ENCODE results near the gene SGPP2.
"Not testable (repeated sequence)": the region's sequence is repeated elsewhere in the genome, so short reads cannot be mapped to it uniquely, and the experiment has no call there.

Gene SGPP2

GRCh38 chr2:222424276-222424728, at the start of gene SGPP2:
TSS of gene SGPP2 (plus strand) at chr2:222424543. CDS start at chr2:222424603, 60 bp downstream.
- Histone ChIP-seq H3K9me3 (ENCODE audit: control insufficient read depth, insufficient read depth, low read length) (no peaks in the 10 kb centered on the region), H3K36me3 (ENCODE audit: insufficient read depth, low read length) (no peaks in the 10 kb centered on the region), H3K4me1 (ENCODE audit: insufficient read depth, low read length) (no peaks in the 10 kb centered on the region), H3K9ac (ENCODE audit: low read depth, low read length) (peak within 1 kb of the TSS; percentile 43; the same call in 1 of the 2 replicates)

- no peaks in the 10 kb centered on the region for H3K36me3 ChIP-seq (ENCODE audit: insufficient read depth, low read length)
- no peaks in the 10 kb centered on the region for H3K4me1 ChIP-seq (ENCODE audit: insufficient read depth, low read length)
- H3K9ac ChIP-seq (ENCODE audit: low read depth, low read length) = no peak overlapping the region
- no peaks in the 10 kb centered on the region; the same call in 1 of the 2 replicates for H3K9me3 ChIP-seq (ENCODE audit: control insufficient read depth, insufficient read depth, low read length)
Measured at GRCh38 chr2:222375798-222376197, 48.5 kb upstream of the SGPP2 start.

GRCh38 chr2:222380456-222380855, 43.9 kb upstream of the SGPP2 start:
- Histone ChIP-seq H3K4me1 (ENCODE audit: insufficient read depth, low read length) (no peaks in the 10 kb centered on the region), H3K9me3 (ENCODE audit: control insufficient read depth, insufficient read depth, low read length) (no peaks in the 10 kb centered on the region), H3K36me3 (ENCODE audit: insufficient read depth, low read length) (no peaks in the 10 kb centered on the region)

GRCh38 chr2:222381566-222381965, 42.8 kb upstream of the SGPP2 start:
- H3K9me3 ChIP-seq (ENCODE audit: control insufficient read depth, insufficient read depth, low read length) = no peaks in the 10 kb centered on the region
- H3K36me3 ChIP-seq (ENCODE audit: insufficient read depth, low read length) = no peaks in the 10 kb centered on the region
- H3K4me1 ChIP-seq (ENCODE audit: insufficient read depth, low read length) = no peaks in the 10 kb centered on the region
- H3K9ac ChIP-seq (ENCODE audit: low read depth, low read length) = no peak overlapping the region

More at GRCh38 chr2:222380456-222380855, 43.9 kb upstream of the SGPP2 start:
- no peak overlapping the region for H3K9ac ChIP-seq (ENCODE audit: low read depth, low read length)

- Histone ChIP-seq H3K4me1 (ENCODE audit: insufficient read depth, low read length) (no peaks in the 10 kb centered on the region), H3K36me3 (ENCODE audit: insufficient read depth, low read length) (no peaks in the 10 kb centered on the region), H3K9ac (ENCODE audit: low read depth, low read length) (no peak overlapping the region), H3K9me3 (ENCODE audit: control insufficient read depth, insufficient read depth, low read length) (no peaks in the 10 kb centered on the region)
Measured at GRCh38 chr2:222383255-222383654, 41.1 kb upstream of the SGPP2 start.

- Histone ChIP-seq H3K9me3 (ENCODE audit: control insufficient read depth, insufficient read depth, low read length) (no peaks in the 10 kb centered on the region; the same call in 1 of the 2 replicates), H3K36me3 (ENCODE audit: insufficient read depth, low read length) (no peaks in the 10 kb centered on the region), H3K4me1 (ENCODE audit: insufficient read depth, low read length) (peaks cover 8% of the 10 kb centered on the region; the same call in 1 of the 2 replicates), H3K9ac (ENCODE audit: low read depth, low read length) (no peak overlapping the region)
Measured at GRCh38 chr2:222391743-222392285, 32.5 kb upstream of the SGPP2 start.

- H3K9ac ChIP-seq (ENCODE audit: low read depth, low read length) = no peak overlapping the region
- no peaks in the 10 kb centered on the region; the same call in 1 of the 2 replicates for H3K9me3 ChIP-seq (ENCODE audit: control insufficient read depth, insufficient read depth, low read length)
- peaks cover 8% of the 10 kb centered on the region; the same call in 1 of the 2 replicates for H3K4me1 ChIP-seq (ENCODE audit: insufficient read depth, low read length)
- no peaks in the 10 kb centered on the region for H3K36me3 ChIP-seq (ENCODE audit: insufficient read depth, low read length)
Measured at GRCh38 chr2:222393733-222394267, 30.5 kb upstream of the SGPP2 start.

- H3K36me3 ChIP-seq (ENCODE audit: insufficient read depth, low read length) = no peaks in the 10 kb centered on the region
- H3K9me3 ChIP-seq (ENCODE audit: control insufficient read depth, insufficient read depth, low read length) = no peaks in the 10 kb centered on the region; the same call in 1 of the 2 replicates
- peaks cover 5% of the 10 kb centered on the region; the same call in 1 of the 2 replicates for H3K4me1 ChIP-seq (ENCODE audit: insufficient read depth, low read length)
- H3K9ac ChIP-seq (ENCODE audit: low read depth, low read length) = no peak overlapping the region
Measured at GRCh38 chr2:222398446-222398885, 25.9 kb upstream of the SGPP2 start.

GRCh38 chr2:222399038-222399783, 25.1 kb upstream of the SGPP2 start:
- H3K4me1 ChIP-seq (ENCODE audit: insufficient read depth, low read length) = no peaks in the 10 kb centered on the region

GRCh38 chr2:222404151-222404905, 20.0 kb upstream of the SGPP2 start:
- Histone ChIP-seq H3K4me1 (ENCODE audit: insufficient read depth, low read length) (no peaks in the 10 kb centered on the region), H3K9ac (ENCODE audit: low read depth, low read length) (no peak overlapping the region), H3K9me3 (ENCODE audit: control insufficient read depth, insufficient read depth, low read length) (no peaks in the 10 kb centered on the region), H3K36me3 (ENCODE audit: insufficient read depth, low read length) (no peaks in the 10 kb centered on the region)

More at GRCh38 chr2:222399038-222399783, 25.1 kb upstream of the SGPP2 start:
- no peaks in the 10 kb centered on the region for H3K36me3 ChIP-seq (ENCODE audit: insufficient read depth, low read length)
- no peaks in the 10 kb centered on the region; the same call in 1 of the 2 replicates for H3K9me3 ChIP-seq (ENCODE audit: control insufficient read depth, insufficient read depth, low read length)
- no peak overlapping the region for H3K9ac ChIP-seq (ENCODE audit: low read depth, low read length)

- Histone ChIP-seq H3K9ac (ENCODE audit: low read depth, low read length) (no peak overlapping the region), H3K9me3 (ENCODE audit: control insufficient read depth, insufficient read depth, low read length) (peaks cover 3% of the 10 kb centered on the region), H3K36me3 (ENCODE audit: insufficient read depth, low read length) (no peaks in the 10 kb centered on the region), H3K4me1 (ENCODE audit: insufficient read depth, low read length) (no peaks in the 10 kb centered on the region)
Measured at GRCh38 chr2:222408684-222409083, 15.7 kb upstream of the SGPP2 start.

- Histone ChIP-seq H3K4me1 (ENCODE audit: insufficient read depth, low read length) (no peaks in the 10 kb centered on the region), H3K36me3 (ENCODE audit: insufficient read depth, low read length) (no peaks in the 10 kb centered on the region), H3K9ac (ENCODE audit: low read depth, low read length) (no peak overlapping the region), H3K9me3 (ENCODE audit: control insufficient read depth, insufficient read depth, low read length) (peaks cover 6% of the 10 kb centered on the region)
Measured at GRCh38 chr2:222410534-222410933, 13.8 kb upstream of the SGPP2 start.

GRCh38 chr2:222412334-222412733, 12.0 kb upstream of the SGPP2 start:
- not testable (repeated sequence) for H3K4me1 ChIP-seq (ENCODE audit: insufficient read depth, low read length); H3K36me3 ChIP-seq (ENCODE audit: insufficient read depth, low read length); H3K9ac ChIP-seq (ENCODE audit: low read depth, low read length); H3K9me3 ChIP-seq (ENCODE audit: control insufficient read depth, insufficient read depth, low read length)

GRCh38 chr2:222413295-222413911, 10.9 kb upstream of the SGPP2 start:
- Histone ChIP-seq H3K9me3 (ENCODE audit: control insufficient read depth, insufficient read depth, low read length) (peaks cover 6% of the 10 kb centered on the region), H3K4me1 (ENCODE audit: insufficient read depth, low read length) (no peaks in the 10 kb centered on the region), H3K9ac (ENCODE audit: low read depth, low read length) (no peak overlapping the region), H3K36me3 (ENCODE audit: insufficient read depth, low read length) (no peaks in the 10 kb centered on the region)

Data from ES-I3 (cell line).